ENCODE measurements around the gene KLHL12.

DNA sequence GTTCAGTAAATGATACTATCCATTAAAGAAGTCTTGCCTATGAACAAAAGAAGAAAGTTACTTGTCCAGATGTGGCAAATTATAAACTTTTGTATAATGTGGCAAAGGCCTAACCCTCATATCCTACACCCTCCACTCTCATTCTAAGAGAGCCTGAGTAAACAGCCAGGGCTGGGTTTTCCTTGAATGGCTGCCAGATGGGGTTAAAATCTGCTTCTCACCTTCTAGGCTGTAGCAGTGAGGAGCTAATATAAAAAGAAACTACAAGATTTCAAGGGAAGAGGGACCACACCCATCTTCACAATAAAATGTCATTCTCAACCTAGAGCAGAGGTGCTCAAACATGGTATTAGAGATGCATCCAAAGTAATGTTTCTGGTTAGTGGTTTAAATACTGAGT is 47.0 kb downstream of the KLHL12 start:
- TF ChIP-seq, protein P1, sequence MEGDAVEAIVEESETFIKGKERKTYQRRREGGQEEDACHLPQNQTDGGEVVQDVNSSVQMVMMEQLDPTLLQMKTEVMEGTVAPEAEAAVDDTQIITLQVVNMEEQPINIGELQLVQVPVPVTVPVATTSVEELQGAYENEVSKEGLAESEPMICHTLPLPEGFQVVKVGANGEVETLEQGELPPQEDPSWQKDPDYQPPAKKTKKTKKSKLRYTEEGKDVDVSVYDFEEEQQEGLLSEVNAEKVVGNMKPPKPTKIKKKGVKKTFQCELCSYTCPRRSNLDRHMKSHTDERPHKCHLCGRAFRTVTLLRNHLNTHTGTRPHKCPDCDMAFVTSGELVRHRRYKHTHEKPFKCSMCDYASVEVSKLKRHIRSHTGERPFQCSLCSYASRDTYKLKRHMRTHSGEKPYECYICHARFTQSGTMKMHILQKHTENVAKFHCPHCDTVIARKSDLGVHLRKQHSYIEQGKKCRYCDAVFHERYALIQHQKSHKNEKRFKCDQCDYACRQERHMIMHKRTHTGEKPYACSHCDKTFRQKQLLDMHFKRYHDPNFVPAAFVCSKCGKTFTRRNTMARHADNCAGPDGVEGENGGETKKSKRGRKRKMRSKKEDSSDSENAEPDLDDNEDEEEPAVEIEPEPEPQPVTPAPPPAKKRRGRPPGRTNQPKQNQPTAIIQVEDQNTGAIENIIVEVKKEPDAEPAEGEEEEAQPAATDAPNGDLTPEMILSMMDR (IDR thresholded peaks at IDR 0.05), result no peak
- TF ChIP-seq EZH2 (IDR thresholded peaks at IDR 0.05; ENCODE audit: borderline replicate concordance, insufficient read depth, low read depth, low read length, poor library complexity, severe bottlenecking), result no peak

All from B cell (primary cell).